ENCODE data around the gene ACSF2.

GRCh38 chr17:50407921-50408320, 18.1 kb upstream of the ACSF2 start:
- no peak for TF ChIP-seq CHD2 (IDR thresholded peaks at IDR 0.05; ENCODE audit: low read length, partially characterized antibody)
- no peak for TF ChIP-seq MAZ (IDR thresholded peaks at IDR 0.05; ENCODE audit: borderline replicate concordance, low read depth, low read length)
- TF ChIP-seq ESRRA (IDR thresholded peaks at IDR 0.05; ENCODE audit: borderline replicate concordance, low read length) = no peak
- TF ChIP-seq POLR2A (IDR thresholded peaks at IDR 0.05; ENCODE audit: low read length) = no peak
- TF ChIP-seq CTCF (IDR thresholded peaks at IDR 0.05) = no peak
